Activated T-cell treated with anti-CD3 and anti-CD28 coated beads, Interleukin-2, amount 50 U/mL, for 4 hours (primary cell): ENCODE measurements around the gene TAL1. TPM values are rescaled to one million over a fixed set of nuclear protein-coding genes. Genes with fewer than 3 reads are reported as not detected.

Experiments
- ATAC-seq, 2 donors: fragments of 200-7000 bp; cut with Tn5 transposase; one replicate each; pipeline ENCODE4 v1.10.0; 2021
- DNase-seq: peaks from one replicate; pipeline ENCODE4 v3.0.0-alpha.2; 2020
- H3K27me3 Mint-ChIP-seq: one replicate; pipeline ENCODE4 v1.8.0; 2021; ENCODE audit warnings: low read depth, mixed read lengths
- H3K36me3 Mint-ChIP-seq: one replicate; pipeline ENCODE4 v1.8.0; 2022; ENCODE audit warnings: mixed read lengths; ENCODE audit not compliant: insufficient read depth
- H3K4me1 Mint-ChIP-seq: one replicate; pipeline ENCODE4 v1.8.0; 2021; ENCODE audit warnings: low read depth, mixed read lengths
- H3K4me3 Mint-ChIP-seq: one replicate; pipeline ENCODE4 v1.8.0; 2021; ENCODE audit warnings: mild to moderate bottlenecking, moderate library complexity, mixed read lengths
- H3K9me3 Mint-ChIP-seq: one replicate; pipeline ENCODE4 v1.8.0; 2021; ENCODE audit warnings: mixed read lengths
- total RNA-seq, 3 donors: library from RNA; stranded (reverse); gene quantifications; one replicate each; pipeline ENCODE4 v1.2.1, GENCODE V29; 2021

TAL1 gene
- total RNA-seq, 3 donors from 2014 or later, result 0.05 to 0.14 (median 0.11) TPM

GRCh38 chr1:47190857-47191256 is 41.2 kb downstream of the TAL1 start:
- DNase-seq, result no peak
- H3K9me3 Mint-ChIP-seq, result no peaks in the 10 kb centered on the region
- no peaks in the 10 kb centered on the region for H3K36me3 Mint-ChIP-seq
- no peak for ATAC-seq
- H3K4me3 Mint-ChIP-seq, result no peak overlapping the region
- H3K4me1 Mint-ChIP-seq, result no peaks in the 10 kb centered on the region
- peaks cover 5% of the 10 kb centered on the region for H3K27me3 Mint-ChIP-seq

DNA sequence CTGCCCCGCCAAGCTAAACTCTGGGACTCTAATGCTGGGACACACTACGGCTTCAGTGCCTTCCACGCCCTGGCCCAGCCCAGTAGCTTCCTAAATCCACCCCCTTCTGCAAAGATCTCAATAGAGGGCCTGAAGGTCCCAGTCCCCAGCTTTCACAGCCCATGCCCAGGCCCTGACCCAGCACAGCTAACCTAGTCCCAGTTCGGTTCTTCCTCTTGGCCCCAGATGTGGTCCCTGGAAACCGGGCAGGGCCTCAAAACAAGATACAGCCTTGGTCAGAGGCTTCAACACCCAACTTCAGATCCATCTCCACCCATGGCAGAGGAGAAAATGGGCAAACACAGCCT is 41.5 kb downstream of the TAL1 start:
- H3K27me3 Mint-ChIP-seq, result peaks cover 5% of the 10 kb centered on the region
- H3K4me1 Mint-ChIP-seq, result no peaks in the 10 kb centered on the region
- DNase-seq (no peak), ATAC-seq (no peak)
- no peaks in the 10 kb centered on the region for H3K9me3 Mint-ChIP-seq
- no peak overlapping the region for H3K4me3 Mint-ChIP-seq
- H3K36me3 Mint-ChIP-seq, result no peaks in the 10 kb centered on the region

GRCh38 chr1:47189844-47190508 is 42.0 kb downstream of the TAL1 start, which contains the start of gene PDZK1IP1:
Gene PDZK1IP1 (minus strand): TSS chr1:47190036. CDS start chr1:47189932, 104 bp downstream.
- ATAC-seq (no peak), DNase-seq (no peak)
- H3K27me3 Mint-ChIP-seq, result peaks cover 5% of the 10 kb centered on the region
- H3K9me3 Mint-ChIP-seq, result no peaks in the 10 kb centered on the region
- no peaks in the 10 kb centered on the region for H3K4me1 Mint-ChIP-seq
- H3K36me3 Mint-ChIP-seq, result no peaks in the 10 kb centered on the region
- no peak within 1 kb of the TSS for H3K4me3 Mint-ChIP-seq

DNA sequence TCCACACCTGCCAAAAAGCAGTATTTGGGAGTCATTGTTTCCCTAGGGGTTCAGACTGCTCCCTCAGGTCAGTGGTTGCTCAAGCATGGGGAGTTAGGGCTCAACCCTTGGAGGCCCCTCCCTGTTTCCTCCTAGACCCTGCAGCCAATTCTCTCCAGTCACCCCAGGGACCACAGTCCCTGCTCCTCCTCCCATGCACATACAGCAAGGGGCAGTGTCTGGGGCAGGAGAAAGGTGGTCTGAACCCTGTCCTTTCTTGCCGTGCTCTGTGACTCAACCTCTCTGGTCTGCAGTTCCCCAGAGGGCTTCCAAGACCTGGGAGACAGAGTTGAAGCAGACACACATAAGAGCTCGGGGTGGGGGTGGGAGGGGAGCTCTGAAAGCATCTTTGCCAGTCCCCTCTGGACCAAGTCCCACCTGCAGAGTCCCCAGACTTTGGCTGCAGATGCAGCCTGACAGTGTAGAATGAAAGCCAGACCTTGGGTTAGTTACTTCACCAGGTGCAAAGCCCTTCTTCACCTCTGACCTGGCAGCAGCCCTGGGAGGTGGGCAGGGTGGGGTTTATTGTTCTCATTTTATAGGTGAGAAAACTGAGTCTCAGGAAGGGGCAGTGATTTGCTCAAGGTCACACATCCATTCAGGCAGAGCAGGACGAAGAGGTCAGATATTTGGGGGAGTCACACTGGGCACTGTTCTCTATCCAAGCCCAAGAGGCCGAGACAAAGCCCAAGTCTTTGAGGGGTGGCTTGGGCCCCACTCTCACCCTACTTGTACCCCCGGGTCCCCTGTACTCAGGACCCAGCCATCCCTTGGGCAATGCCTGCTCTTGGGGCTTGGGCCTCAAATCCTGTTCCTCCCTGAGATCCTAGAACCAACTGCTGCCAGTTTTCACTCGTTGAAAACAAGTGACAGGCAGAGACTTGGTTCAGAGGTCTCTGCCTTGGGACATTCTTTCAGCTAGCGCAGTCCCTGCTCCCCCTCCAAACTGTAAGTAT is 42.9 kb downstream of the TAL1 start:
- H3K4me3 Mint-ChIP-seq, result no peak overlapping the region
- ATAC-seq (no peak), DNase-seq (no peak)
- peaks cover 5% of the 10 kb centered on the region for H3K27me3 Mint-ChIP-seq
- H3K36me3 Mint-ChIP-seq, result no peaks in the 10 kb centered on the region
- no peaks in the 10 kb centered on the region for H3K9me3 Mint-ChIP-seq
- H3K4me1 Mint-ChIP-seq, result no peaks in the 10 kb centered on the region

GRCh38 chr1:47187926-47188250 is 44.1 kb downstream of the TAL1 start:
- DNase-seq, result no peak

DNA sequence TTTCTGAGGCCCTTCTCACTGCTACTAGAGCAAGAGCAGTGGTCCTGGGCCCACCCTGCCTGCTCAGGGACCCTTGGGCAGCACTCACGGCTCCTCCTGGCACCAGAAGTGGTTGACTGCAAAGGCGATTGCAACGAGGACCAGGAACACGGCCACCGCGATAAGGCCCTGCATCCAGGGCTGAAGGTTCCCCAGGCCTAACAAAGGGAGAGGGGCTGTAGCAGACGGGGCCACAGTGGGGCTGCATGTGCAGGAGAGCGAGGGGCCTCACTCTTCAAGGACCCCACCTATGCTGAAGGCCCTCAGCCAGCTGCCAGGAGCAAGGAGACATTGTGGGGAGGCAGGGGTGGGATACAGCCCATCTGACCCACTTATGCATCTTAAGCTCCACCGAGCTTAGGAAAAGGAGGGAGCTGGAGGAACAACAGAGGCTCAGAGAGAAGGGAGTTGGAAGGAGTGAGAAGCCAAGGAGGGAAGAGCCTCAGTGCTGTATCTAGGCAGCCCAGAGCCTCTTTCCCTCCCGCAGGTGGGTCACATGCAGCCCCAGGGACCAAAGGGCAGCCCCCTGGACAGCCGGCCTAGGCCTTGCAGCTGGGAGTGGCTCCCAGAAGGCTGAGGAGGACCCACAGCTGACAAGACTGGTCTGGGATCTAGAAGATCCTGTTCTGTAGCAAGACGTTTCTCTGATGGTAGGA is 44.6 kb downstream of the TAL1 start:
- Mint-ChIP-seq H3K36me3 (no peaks in the 10 kb centered on the region), H3K27me3 (peaks cover 11% of the 10 kb centered on the region), H3K4me3 (no peak overlapping the region), H3K4me1 (no peaks in the 10 kb centered on the region), H3K9me3 (no peaks in the 10 kb centered on the region)
- DNase-seq (no peak), ATAC-seq (no peak)

More at GRCh38 chr1:47187926-47188250, 44.1 kb downstream of the TAL1 start:
- no peak for ATAC-seq
- Mint-ChIP-seq H3K36me3 (no peaks in the 10 kb centered on the region), H3K27me3 (peaks cover 9% of the 10 kb centered on the region), H3K4me1 (no peaks in the 10 kb centered on the region), H3K9me3 (no peaks in the 10 kb centered on the region), H3K4me3 (no peak overlapping the region)

- no peak overlapping the region for H3K4me3 Mint-ChIP-seq
These were observed 45.5 kb downstream of the TAL1 start for GRCh38 chr1:47186267-47187185.

DNA sequence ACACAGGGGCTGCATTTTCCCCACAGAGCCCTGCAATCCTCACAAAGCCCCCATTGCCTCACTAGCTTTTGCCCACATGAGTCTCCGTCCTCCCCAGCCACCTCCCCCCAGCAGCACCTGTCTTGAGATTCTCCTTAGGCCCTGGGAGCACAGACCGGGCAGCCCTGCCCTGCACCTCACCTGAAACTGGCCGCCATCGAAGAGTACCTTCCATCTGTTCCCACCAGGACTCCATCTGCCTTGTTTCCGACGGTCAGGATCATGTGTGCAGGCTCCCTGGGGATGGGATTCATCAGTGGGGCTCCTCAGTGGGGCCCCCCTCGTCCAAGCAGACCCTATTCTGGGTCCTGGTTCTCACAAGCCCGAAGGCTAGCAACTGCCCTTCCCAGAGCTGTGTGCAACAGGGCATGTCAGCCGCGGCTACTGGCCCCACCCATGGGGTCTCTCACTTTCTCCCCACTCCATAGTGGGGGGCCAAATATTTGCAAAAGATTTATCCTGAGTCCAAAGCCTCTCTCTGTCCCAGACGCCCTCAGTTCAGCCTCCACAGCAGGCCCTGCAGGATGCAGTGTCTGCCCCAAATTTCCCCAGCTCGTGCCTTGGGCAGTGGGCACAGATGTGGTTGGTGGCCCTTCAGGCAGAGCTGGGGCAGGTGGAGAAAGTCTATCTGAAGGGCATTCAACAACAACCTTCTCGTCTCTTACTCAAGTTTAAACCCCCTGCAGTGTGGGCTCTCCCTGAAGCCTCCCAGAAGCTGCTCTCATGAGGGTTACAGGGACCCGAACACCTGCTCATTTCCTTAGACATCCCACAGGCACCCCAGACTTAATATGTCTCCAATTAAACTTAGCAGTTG is 47.0 kb downstream of the TAL1 start:
- H3K9me3 Mint-ChIP-seq, result no peaks in the 10 kb centered on the region
- ATAC-seq, result no peak
- no peaks in the 10 kb centered on the region for H3K36me3 Mint-ChIP-seq
- H3K27me3 Mint-ChIP-seq, result peaks cover 29% of the 10 kb centered on the region
- H3K4me1 Mint-ChIP-seq, result no peaks in the 10 kb centered on the region
- H3K4me3 Mint-ChIP-seq, result no peak overlapping the region
- DNase-seq, result no peak

More at GRCh38 chr1:47186267-47187185, 45.5 kb downstream of the TAL1 start:
- H3K36me3 Mint-ChIP-seq, result no peaks in the 10 kb centered on the region
- no peaks in the 10 kb centered on the region for H3K4me1 Mint-ChIP-seq
- H3K9me3 Mint-ChIP-seq, result no peaks in the 10 kb centered on the region
- H3K27me3 Mint-ChIP-seq, result peaks cover 17% of the 10 kb centered on the region
- ATAC-seq (no peak), DNase-seq (no peak)

DNA sequence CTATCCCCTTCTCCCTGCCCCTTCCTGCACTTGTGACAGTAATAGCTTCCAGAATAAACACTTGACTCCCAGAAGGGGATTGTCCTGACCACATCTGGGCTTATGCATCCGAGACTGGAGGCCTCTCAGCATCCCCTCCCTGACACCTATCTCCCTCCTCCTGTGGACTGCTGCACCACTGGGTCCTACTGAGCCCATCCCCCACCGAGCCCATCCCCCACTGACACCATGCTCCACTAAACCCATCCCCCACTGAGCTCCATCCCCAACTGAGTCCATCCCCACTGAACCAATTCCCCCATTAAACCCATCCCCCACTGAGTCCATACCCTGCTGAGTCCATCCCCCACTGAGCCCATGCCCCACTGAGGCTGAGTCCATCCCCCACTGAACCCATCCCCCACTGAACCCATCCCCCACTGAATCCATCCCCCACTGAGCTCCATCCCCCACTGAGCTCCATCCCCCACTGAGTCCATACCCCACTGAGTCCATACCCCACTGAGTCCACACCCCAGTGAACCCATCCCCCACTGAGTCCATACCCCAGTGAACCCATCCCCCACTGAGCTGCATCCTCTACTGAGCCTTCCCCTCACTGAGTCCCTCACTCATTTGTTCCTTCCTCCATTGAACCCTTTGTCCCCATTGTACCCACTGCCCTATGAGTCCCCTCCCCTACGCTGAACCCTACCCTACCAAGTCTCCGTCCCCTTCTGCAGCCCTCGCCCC is 47.8 kb downstream of the TAL1 start:
- no peaks in the 10 kb centered on the region for H3K9me3 Mint-ChIP-seq
- DNase-seq (no peak), ATAC-seq (no peak)
- no peaks in the 10 kb centered on the region for H3K36me3 Mint-ChIP-seq
- H3K4me3 Mint-ChIP-seq, result no peak overlapping the region
- peaks cover 4% of the 10 kb centered on the region for H3K4me1 Mint-ChIP-seq
- peaks cover 34% of the 10 kb centered on the region for H3K27me3 Mint-ChIP-seq

DNA sequence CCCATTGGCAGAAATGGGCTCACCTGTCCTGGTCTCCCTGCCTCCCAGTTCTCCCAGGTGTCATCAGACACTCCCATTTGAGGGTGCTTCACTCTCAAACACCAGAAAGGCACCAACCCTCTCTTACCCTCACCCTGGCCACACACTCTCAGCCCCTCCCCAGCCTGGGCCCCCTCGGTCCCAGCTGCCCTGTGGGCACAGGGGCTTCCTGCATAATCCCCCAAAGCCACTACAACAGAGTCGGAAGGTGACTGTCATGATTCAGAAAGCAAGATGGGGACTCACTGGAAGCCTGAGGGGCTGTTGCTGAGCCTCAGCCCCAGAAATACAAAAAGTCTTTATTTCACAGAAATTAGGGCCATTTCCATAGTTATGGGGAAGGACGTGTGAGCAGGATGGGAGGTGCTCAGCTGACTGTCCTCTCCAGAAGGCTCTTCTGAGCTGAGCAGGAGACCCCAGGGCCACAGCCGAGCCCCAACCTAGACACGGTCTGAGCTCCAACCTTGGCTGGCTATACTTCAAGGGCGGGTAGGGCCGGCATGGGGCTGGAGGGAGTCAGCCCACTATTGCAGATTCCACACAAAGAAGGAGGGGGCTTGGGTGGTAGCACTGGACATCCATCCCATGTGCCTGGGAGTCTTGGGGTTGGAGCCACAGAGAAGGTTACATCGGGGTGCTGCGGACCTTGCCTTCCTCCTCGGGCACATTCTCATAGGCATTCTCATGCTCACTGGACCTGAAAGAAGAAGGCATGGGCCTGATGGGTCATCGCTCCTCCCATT is 48.5 kb downstream of the TAL1 start:
- Mint-ChIP-seq H3K27me3 (peaks cover 39% of the 10 kb centered on the region), H3K4me3 (no peak overlapping the region), H3K4me1 (peaks cover 8% of the 10 kb centered on the region), H3K36me3 (no peaks in the 10 kb centered on the region), H3K9me3 (no peaks in the 10 kb centered on the region)
- no peak for DNase-seq
- ATAC-seq, result no peak

- H3K9me3 Mint-ChIP-seq, result no peaks in the 10 kb centered on the region
- ATAC-seq (no peak), DNase-seq (no peak)
- H3K27me3 Mint-ChIP-seq, result peaks cover 39% of the 10 kb centered on the region
- H3K4me3 Mint-ChIP-seq, result no peak overlapping the region
- H3K4me1 Mint-ChIP-seq, result peaks cover 8% of the 10 kb centered on the region
- H3K36me3 Mint-ChIP-seq, result no peaks in the 10 kb centered on the region
These were observed 49.3 kb downstream of the TAL1 start for GRCh38 chr1:47182676-47183235.
